ENCODE data around the gene DKK1.

DKK1 gene, protein sequence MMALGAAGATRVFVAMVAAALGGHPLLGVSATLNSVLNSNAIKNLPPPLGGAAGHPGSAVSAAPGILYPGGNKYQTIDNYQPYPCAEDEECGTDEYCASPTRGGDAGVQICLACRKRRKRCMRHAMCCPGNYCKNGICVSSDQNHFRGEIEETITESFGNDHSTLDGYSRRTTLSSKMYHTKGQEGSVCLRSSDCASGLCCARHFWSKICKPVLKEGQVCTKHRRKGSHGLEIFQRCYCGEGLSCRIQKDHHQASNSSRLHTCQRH

GRCh38 chr10:52313933-52314821, at the start of gene DKK1:
Gene DKK1 (plus strand): TSS chr10:52314281. CDS start chr10:52314435, 154 bp downstream.
- peak within 1 kb of the TSS; percentile 46 for H3K27ac ChIP-seq
- TF ChIP-seq ZFX (IDR thresholded peaks at IDR 0.05; ENCODE audit: borderline replicate concordance) = no peak
- TF ChIP-seq CTCF (IDR thresholded peaks at IDR 0.05) = peak; percentile 98

GRCh38 chr10:52265131-52265926, 48.8 kb upstream of the DKK1 start:
- H3K27ac ChIP-seq = peak overlapping the region; percentile 28; the same call in 1 of the 2 replicates
- TF ChIP-seq ZFX (IDR thresholded peaks at IDR 0.05; ENCODE audit: borderline replicate concordance) = no peak
- TF ChIP-seq CTCF (IDR thresholded peaks at IDR 0.05) = no peak

GRCh38 chr10:52266858-52267257, 47.2 kb upstream of the DKK1 start:
- H3K27ac ChIP-seq = no peak overlapping the region
- TF ChIP-seq ZFX (IDR thresholded peaks at IDR 0.05; ENCODE audit: borderline replicate concordance) (no peak), CTCF (IDR thresholded peaks at IDR 0.05) (no peak)

- no peak for TF ChIP-seq ZFX (IDR thresholded peaks at IDR 0.05; ENCODE audit: borderline replicate concordance)
- TF ChIP-seq CTCF (IDR thresholded peaks at IDR 0.05) = no peak
- peak overlapping the region; percentile 43 for H3K27ac ChIP-seq
These were observed 45.3 kb upstream of the DKK1 start for GRCh38 chr10:52268790-52269189.

DNA sequence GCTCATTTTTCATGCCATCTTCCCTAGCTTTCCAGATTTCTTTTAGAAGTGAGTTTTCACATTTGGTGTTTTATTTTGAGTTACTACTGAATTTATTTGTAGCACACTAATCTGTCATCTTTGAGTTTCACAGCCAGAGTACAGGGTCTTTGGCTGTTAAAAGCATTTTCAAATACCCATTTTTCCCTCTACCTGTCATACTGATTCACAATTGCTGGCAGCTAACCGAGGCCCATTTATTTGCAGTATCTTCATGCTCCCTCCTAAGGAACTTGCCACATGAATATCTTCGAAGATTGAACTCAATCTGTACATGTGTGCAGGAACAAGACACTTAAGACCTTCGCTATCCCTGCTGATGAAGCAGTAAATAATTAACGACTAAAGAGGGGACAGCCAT, 44.8 kb upstream of the DKK1 start:
- peak overlapping the region; percentile 43 for H3K27ac ChIP-seq
- TF ChIP-seq ZFX (IDR thresholded peaks at IDR 0.05; ENCODE audit: borderline replicate concordance) (no peak), CTCF (IDR thresholded peaks at IDR 0.05) (no peak)

- peak overlapping the region; percentile 21; the same call in 1 of the 2 replicates for H3K27ac ChIP-seq
- TF ChIP-seq ZFX (IDR thresholded peaks at IDR 0.05; ENCODE audit: borderline replicate concordance) (no peak), CTCF (IDR thresholded peaks at IDR 0.05) (no peak)
These were observed 37.9 kb upstream of the DKK1 start for GRCh38 chr10:52276163-52276562.

Measured in 22Rv1 (cell line).